ENCODE results near the gene ESYT1. TPM values are rescaled to one million over a fixed set of nuclear protein-coding genes. Genes with fewer than 3 reads are reported as not detected.
"Not testable (repeated sequence)": the region's sequence is repeated elsewhere in the genome, so short reads cannot be mapped to it uniquely, and the experiment has no call there.

Gene ESYT1
- total and polyA plus RNA-seq, 2 donors, result 85.1 to 116 TPM

- H3K4me1 ChIP-seq (ENCODE audit: insufficient read depth), result no peaks in the 10 kb centered on the region
- H3K27ac ChIP-seq (ENCODE audit: low read depth), result no peak overlapping the region
- DNase-seq (ENCODE audit: extremely low spot score), result no peak
- 90% methylated on average over 1 of the region's 1 CpG for WGBS
- H3K4me3 ChIP-seq (ENCODE audit: low read depth, low read length), result no peak overlapping the region
- H3K36me3 ChIP-seq (ENCODE audit: insufficient read depth), result peaks cover 13% of the 10 kb centered on the region
These were observed 14.0 kb upstream of the ESYT1 start for GRCh38 chr12:56114084-56114483.

- 33% methylated on average over 10 of the region's 10 CpGs for WGBS
- peaks cover 8% of the 10 kb centered on the region for H3K36me3 ChIP-seq (ENCODE audit: insufficient read depth)
- no peak for DNase-seq (ENCODE audit: extremely low spot score)
- H3K4me3 ChIP-seq (ENCODE audit: low read depth, low read length), result peak overlapping the region; percentile 44
- no peaks in the 10 kb centered on the region for H3K4me1 ChIP-seq (ENCODE audit: insufficient read depth)
- no peak overlapping the region for H3K27ac ChIP-seq (ENCODE audit: low read depth)
These were observed 12.7 kb upstream of the ESYT1 start for GRCh38 chr12:56115329-56115728.

DNA sequence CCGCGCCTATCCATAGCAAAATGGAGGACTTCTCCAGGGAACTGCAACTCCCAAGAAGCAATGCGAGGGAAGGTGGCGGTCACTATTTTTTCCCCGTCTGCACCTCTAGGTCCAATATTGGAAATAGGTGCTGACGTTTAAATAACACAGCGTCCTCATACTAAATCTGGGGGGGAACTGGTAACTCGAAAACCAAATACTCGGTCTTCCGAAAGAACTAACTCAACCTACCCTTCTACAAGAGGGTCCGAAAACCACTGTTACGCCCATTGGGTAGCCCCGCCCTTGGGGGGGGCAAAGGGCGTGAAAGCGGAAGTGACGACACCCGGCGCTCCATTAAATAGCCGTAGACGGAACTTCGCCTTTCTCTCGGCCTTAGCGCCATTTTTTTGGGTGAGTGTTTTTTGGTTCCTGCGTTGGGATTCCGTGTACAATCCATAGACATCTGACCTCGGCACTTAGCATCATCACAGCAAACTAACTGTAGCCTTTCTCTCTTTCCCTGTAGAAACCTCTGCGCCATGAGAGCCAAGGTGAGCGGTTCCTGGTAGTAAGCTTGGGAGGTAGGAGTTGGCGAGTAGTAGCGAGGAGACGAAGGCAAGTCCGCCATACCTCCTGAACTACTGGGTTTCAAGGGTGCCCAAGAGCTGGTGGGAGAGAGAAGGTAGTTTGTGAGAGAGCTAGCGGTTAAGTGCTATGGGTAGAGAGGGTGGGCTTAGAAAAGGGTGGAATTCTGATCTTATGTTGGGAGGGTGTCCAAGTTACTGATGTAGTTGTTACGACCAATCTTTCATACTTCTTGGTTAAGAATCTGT, 11.6 kb upstream of the ESYT1 start, which contains the start of gene RPL41:
TSS of gene RPL41 (plus strand) at position 367 of the 815 bp plus-strand sequence.
- H3K27ac ChIP-seq (ENCODE audit: low read depth), result peak within 1 kb of the TSS; percentile 98
- peak within 1 kb of the TSS; percentile 44 for H3K4me3 ChIP-seq (ENCODE audit: low read depth, low read length)
- peak; percentile 96 for DNase-seq (ENCODE audit: extremely low spot score)
- H3K36me3 ChIP-seq (ENCODE audit: insufficient read depth), result peaks cover 4% of the 10 kb centered on the region
- no peaks in the 10 kb centered on the region for H3K4me1 ChIP-seq (ENCODE audit: insufficient read depth)
- WGBS, result under 1% methylated on average over 34 of the region's 34 CpGs

- WGBS, result under 1% methylated on average over 12 of the region's 16 CpGs
- Histone ChIP-seq H3K27ac (ENCODE audit: low read depth) (peak overlapping the region; percentile 98), H3K4me3 (ENCODE audit: low read depth, low read length) (peak overlapping the region; percentile 44)
- not testable (repeated sequence) for H3K4me1 ChIP-seq (ENCODE audit: insufficient read depth); H3K36me3 ChIP-seq (ENCODE audit: insufficient read depth); DNase-seq (ENCODE audit: extremely low spot score)
These were observed 10.9 kb upstream of the ESYT1 start for GRCh38 chr12:56117082-56117706.

GRCh38 chr12:56117778-56118687, 10.0 kb upstream of the ESYT1 start, which contains the start of gene ZC3H10:
Gene ZC3H10 (plus strand): TSS chr12:56118266. CDS start chr12:56120563, 2,297 bp downstream.
- DNase-seq (ENCODE audit: extremely low spot score), result peak; percentile 96
- under 1% methylated on average over 61 of the region's 61 CpGs for WGBS
- Histone ChIP-seq H3K27ac (ENCODE audit: low read depth) (peak within 1 kb of the TSS; percentile 98), H3K4me3 (ENCODE audit: low read depth, low read length) (peak within 1 kb of the TSS; percentile 44), H3K36me3 (ENCODE audit: insufficient read depth) (peaks cover 3% of the 10 kb centered on the region), H3K4me1 (ENCODE audit: insufficient read depth) (no peaks in the 10 kb centered on the region)

- WGBS, result 9% methylated on average over 13 of the region's 13 CpGs
- DNase-seq (ENCODE audit: extremely low spot score), result no peak
- Histone ChIP-seq H3K27ac (ENCODE audit: low read depth) (peak overlapping the region; percentile 66), H3K4me1 (ENCODE audit: insufficient read depth) (no peaks in the 10 kb centered on the region), H3K36me3 (ENCODE audit: insufficient read depth) (no peaks in the 10 kb centered on the region), H3K4me3 (ENCODE audit: low read depth, low read length) (peak overlapping the region; percentile 42)
These were observed 9.2 kb upstream of the ESYT1 start for GRCh38 chr12:56118688-56119357.

DNA sequence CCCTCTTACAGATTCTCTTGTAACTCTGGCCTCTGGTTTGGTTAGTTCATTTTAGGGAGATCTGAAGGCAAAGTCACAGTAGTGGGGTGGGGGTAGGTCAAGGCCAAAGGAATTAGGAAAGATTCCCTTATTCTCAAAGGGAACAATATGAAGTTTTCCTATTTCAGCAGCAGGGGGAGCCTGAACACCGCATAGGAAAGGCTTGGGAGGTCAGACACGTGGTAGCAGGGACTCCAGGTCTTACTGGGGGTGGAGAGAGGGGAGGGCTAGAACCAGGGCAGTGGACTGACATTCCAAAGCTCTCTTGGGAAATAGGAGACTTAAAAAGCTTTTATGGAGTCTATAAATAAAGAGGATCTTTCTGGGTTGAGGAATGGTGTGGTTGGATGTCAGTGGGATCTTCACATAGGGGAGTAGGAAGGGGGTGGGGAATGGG, 8.7 kb upstream of the ESYT1 start:
- H3K27ac ChIP-seq (ENCODE audit: low read depth), result no peak overlapping the region
- no peaks in the 10 kb centered on the region for H3K36me3 ChIP-seq (ENCODE audit: insufficient read depth)
- H3K4me1 ChIP-seq (ENCODE audit: insufficient read depth), result no peaks in the 10 kb centered on the region
- peak; percentile 82 for DNase-seq (ENCODE audit: extremely low spot score)
- WGBS, result under 1% methylated on average over 2 of the region's 2 CpGs
- no peak overlapping the region for H3K4me3 ChIP-seq (ENCODE audit: low read depth, low read length)

GRCh38 chr12:56120158-56120846, 7.8 kb upstream of the ESYT1 start:
- WGBS, result 87% methylated on average over 17 of the region's 17 CpGs
- no peaks in the 10 kb centered on the region for H3K4me1 ChIP-seq (ENCODE audit: insufficient read depth)
- no peaks in the 10 kb centered on the region for H3K36me3 ChIP-seq (ENCODE audit: insufficient read depth)
- no peak overlapping the region for H3K4me3 ChIP-seq (ENCODE audit: low read depth, low read length)
- no peak for DNase-seq (ENCODE audit: extremely low spot score)
- H3K27ac ChIP-seq (ENCODE audit: low read depth), result no peak overlapping the region

DNA sequence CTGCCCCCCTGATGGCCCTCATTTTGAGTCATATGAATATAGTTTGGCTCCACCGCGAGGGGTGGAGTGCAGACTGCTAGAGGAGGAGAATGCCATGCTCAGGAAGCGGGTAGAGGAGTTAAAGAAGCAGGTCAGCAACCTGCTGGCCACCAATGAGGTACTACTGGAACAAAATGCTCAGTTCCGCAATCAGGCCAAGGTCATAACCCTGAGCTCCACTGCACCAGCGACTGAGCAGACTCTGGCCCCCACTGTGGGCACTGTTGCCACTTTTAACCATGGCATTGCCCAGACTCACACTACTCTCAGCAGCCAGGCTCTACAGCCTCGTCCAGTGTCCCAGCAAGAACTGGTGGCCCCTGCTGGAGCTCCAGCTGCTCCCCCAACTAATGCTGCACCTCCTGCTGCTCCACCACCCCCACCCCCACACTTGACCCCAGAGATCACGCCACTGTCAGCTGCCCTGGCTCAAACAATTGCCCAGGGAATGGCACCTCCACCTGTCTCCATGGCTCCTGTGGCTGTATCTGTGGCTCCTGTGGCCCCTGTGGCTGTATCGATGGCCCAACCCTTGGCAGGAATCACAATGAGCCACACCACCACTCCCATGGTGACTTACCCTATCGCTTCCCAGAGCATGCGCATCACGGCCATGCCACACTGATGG, 6.7 kb upstream of the ESYT1 start:
- WGBS, result 91% methylated on average over 11 of the region's 11 CpGs
- no peak overlapping the region for H3K27ac ChIP-seq (ENCODE audit: low read depth)
- no peaks in the 10 kb centered on the region for H3K36me3 ChIP-seq (ENCODE audit: insufficient read depth)
- H3K4me1 ChIP-seq (ENCODE audit: insufficient read depth), result no peaks in the 10 kb centered on the region
- DNase-seq (ENCODE audit: extremely low spot score), result no peak
- no peak overlapping the region for H3K4me3 ChIP-seq (ENCODE audit: low read depth, low read length)

DNA sequence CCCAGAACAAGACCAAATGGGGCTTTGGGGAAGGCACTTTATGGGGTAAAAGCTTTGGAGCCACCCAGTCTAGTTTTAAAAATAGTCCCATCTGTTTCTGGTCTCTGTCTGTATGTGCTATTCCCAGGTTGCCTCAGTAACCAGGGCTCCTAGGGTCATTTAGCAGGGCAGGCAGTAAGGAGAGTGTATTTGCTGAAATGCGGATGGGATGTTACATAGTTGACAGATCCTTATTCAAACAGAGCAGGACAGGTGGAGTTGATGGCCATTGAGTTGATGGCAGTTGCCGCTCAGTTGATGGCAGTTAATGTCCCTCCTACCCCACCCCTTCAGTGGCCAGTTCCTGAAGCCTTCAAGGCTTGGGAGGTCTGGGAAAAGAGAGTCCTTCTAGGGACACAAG, 5.4 kb upstream of the ESYT1 start:
- Histone ChIP-seq H3K27ac (ENCODE audit: low read depth) (no peak overlapping the region), H3K4me3 (ENCODE audit: low read depth, low read length) (no peak overlapping the region), H3K36me3 (ENCODE audit: insufficient read depth) (no peaks in the 10 kb centered on the region), H3K4me1 (ENCODE audit: insufficient read depth) (no peaks in the 10 kb centered on the region)
- no peak for DNase-seq (ENCODE audit: extremely low spot score)
- 74% methylated on average over 2 of the region's 2 CpGs for WGBS

- WGBS, result 83% methylated on average over 4 of the region's 4 CpGs
- no peak overlapping the region for H3K4me3 ChIP-seq (ENCODE audit: low read depth, low read length)
- H3K4me1 ChIP-seq (ENCODE audit: insufficient read depth), result no peaks in the 10 kb centered on the region
These were observed 3.9 kb upstream of the ESYT1 start for GRCh38 chr12:56124133-56124532.

GRCh38 chr12:56126732-56127239, 1.3 kb upstream of the ESYT1 start:
- 54% methylated on average over 3 of the region's 3 CpGs for WGBS
- Histone ChIP-seq H3K4me1 (ENCODE audit: insufficient read depth) (no peaks in the 10 kb centered on the region), H3K4me3 (ENCODE audit: low read depth, low read length) (no peak overlapping the region), H3K36me3 (ENCODE audit: insufficient read depth) (peaks cover 4% of the 10 kb centered on the region), H3K27ac (ENCODE audit: low read depth) (peak overlapping the region; percentile 69)
- DNase-seq (ENCODE audit: extremely low spot score), result no peak

More at GRCh38 chr12:56124133-56124532, 3.9 kb upstream of the ESYT1 start:
- H3K27ac ChIP-seq (ENCODE audit: low read depth), result no peak overlapping the region
- no peak for DNase-seq (ENCODE audit: extremely low spot score)
- H3K36me3 ChIP-seq (ENCODE audit: insufficient read depth), result no peaks in the 10 kb centered on the region

Measured in urinary bladder (tissue), 4 donors.